WTC11 (cell line): Measurements from ENCODE around the gene AMPD3. TPM values are rescaled to one million over a fixed set of nuclear protein-coding genes. Genes with fewer than 3 reads are reported as not detected.

Experiments
- ATAC-seq: fragments of 200-7000 bp; cut with Tn5 transposase; 2 replicates; pipeline ENCODE4 v1.10.0; 2021; ENCODE audit warnings: mild to moderate bottlenecking, moderate library complexity
- CTCF ChIA-PET: fragments of 300-600 bp; sonication (Branson Sonifier 250); formaldehyde crosslinking; loops from one replicate; lab custom pipeline; 2021; ENCODE audit warnings: antibody characterized with exemption; lab: Charles Lee
- POLR2A ChIA-PET: fragments of 350-600 bp; sonication (Branson Sonifier 250); formaldehyde crosslinking; loops from one replicate; lab custom pipeline; 2021; ENCODE audit warnings: antibody characterized with exemption; lab: Charles Lee
- DNase-seq: peaks from one replicate; pipeline ENCODE4 v3.0.0; 2021; ENCODE audit warnings: low spot score
- H3K27ac Mint-ChIP-seq: 2 replicates; pipeline ENCODE4 v1.8.0; 2021; ENCODE audit warnings: mixed read lengths
- H3K27me3 Mint-ChIP-seq: 2 replicates; pipeline ENCODE4 v1.8.0; 2021; ENCODE audit warnings: low read depth, mild to moderate bottlenecking, moderate library complexity, mixed read lengths
- H3K36me3 Mint-ChIP-seq: 2 replicates; pipeline ENCODE4 v1.8.0; 2021; ENCODE audit warnings: mixed read lengths
- H3K4me1 Mint-ChIP-seq: 2 replicates; pipeline ENCODE4 v1.8.0; 2022; ENCODE audit warnings: mixed read lengths
- H3K4me3 Mint-ChIP-seq: 2 replicates; pipeline ENCODE4 v1.8.0; 2021; ENCODE audit warnings: mild to moderate bottlenecking, moderate library complexity, mixed read lengths
- H3K9me3 Mint-ChIP-seq: 2 replicates; pipeline ENCODE4 v1.8.0; 2021; ENCODE audit warnings: mixed read lengths
- ATF3 ChIP-seq: sonication (generic); formaldehyde crosslinking; conservative IDR thresholded peaks from 2 replicates; pipeline ENCODE4 v1.8.1; 2022; ENCODE audit warnings: mild to moderate bottlenecking, missing genetic modification reagents
- ATF6 ChIP-seq: sonication (generic); formaldehyde crosslinking; IDR thresholded peaks from 2 replicates; pipeline ENCODE4 v1.8.1; 2023; ENCODE audit warnings: mild to moderate bottlenecking, missing genetic modification reagents
- CREB1 ChIP-seq: sonication (generic); formaldehyde crosslinking; IDR thresholded peaks from 2 replicates; pipeline ENCODE4 v1.8.0; 2023; ENCODE audit warnings: mild to moderate bottlenecking, missing genetic modification reagents
- ETV6 ChIP-seq: sonication (generic); formaldehyde crosslinking; IDR thresholded peaks from 2 replicates; pipeline ENCODE4 v1.8.1; 2022; ENCODE audit warnings: mild to moderate bottlenecking, missing genetic modification reagents
- FOXK1 ChIP-seq: sonication (generic); formaldehyde crosslinking; IDR thresholded peaks from 2 replicates; pipeline ENCODE4 v1.8.0; 2022; ENCODE audit warnings: mild to moderate bottlenecking, moderate library complexity, missing genetic modification reagents
- JAZF1 ChIP-seq: fragments of 250-450 bp; sonication (Bioruptor Pico); IDR thresholded peaks from 2 replicates; pipeline ENCODE4 v1.9.0; 2021; ENCODE audit warnings: moderate library complexity, mild to moderate bottlenecking, inconsistent platforms
- MLX ChIP-seq: sonication (generic); formaldehyde crosslinking; IDR thresholded peaks from 2 replicates; pipeline ENCODE4 v1.8.1; 2023; ENCODE audit warnings: mild to moderate bottlenecking, missing genetic modification reagents, moderate library complexity
- NR1H2 ChIP-seq: sonication (generic); formaldehyde crosslinking; IDR thresholded peaks from 2 replicates; pipeline ENCODE4 v1.9.0; 2021; ENCODE audit warnings: mild to moderate bottlenecking, moderate library complexity, missing genetic modification reagents
- NR2C2 ChIP-seq: sonication (generic); formaldehyde crosslinking; IDR thresholded peaks from 2 replicates; pipeline ENCODE4 v1.8.0; 2022; ENCODE audit warnings: mild to moderate bottlenecking, missing genetic modification reagents
- NR3C1 ChIP-seq: sonication (generic); formaldehyde crosslinking; conservative IDR thresholded peaks from 2 replicates; pipeline ENCODE4 v1.8.1; 2023; ENCODE audit warnings: low read depth, mild to moderate bottlenecking, missing genetic modification reagents
- PRRX2 ChIP-seq: fragments of 250-450 bp; sonication (Bioruptor Pico); IDR thresholded peaks from 2 replicates; pipeline ENCODE4 v1.8.0; 2021; ENCODE audit warnings: mild to moderate bottlenecking
- RELA ChIP-seq: sonication (generic); formaldehyde crosslinking; IDR thresholded peaks from 2 replicates; pipeline ENCODE4 v1.8.1; 2022; ENCODE audit warnings: missing genetic modification reagents, mild to moderate bottlenecking, borderline replicate concordance
- RORB ChIP-seq: fragments of 250-450 bp; sonication (Bioruptor Pico); IDR thresholded peaks from 2 replicates; pipeline ENCODE4 v1.9.0; 2021; ENCODE audit warnings: mild to moderate bottlenecking
- STAT6 ChIP-seq: sonication (generic); formaldehyde crosslinking; conservative IDR thresholded peaks from 2 replicates; pipeline ENCODE4 v1.8.1; 2023; ENCODE audit warnings: mild to moderate bottlenecking, low read depth, missing genetic modification reagents, moderate library complexity
- TEAD4 ChIP-seq: sonication (generic); formaldehyde crosslinking; IDR thresholded peaks from 2 replicates; pipeline ENCODE4 v1.8.0; 2022; ENCODE audit warnings: mild to moderate bottlenecking, missing genetic modification reagents
- TP53 ChIP-seq: sonication (generic); formaldehyde crosslinking; IDR thresholded peaks from 2 replicates; pipeline ENCODE4 v1.8.1; 2023; ENCODE audit warnings: mild to moderate bottlenecking, missing genetic modification reagents
- ZNF219 ChIP-seq: sonication (generic); formaldehyde crosslinking; IDR thresholded peaks from 2 replicates; pipeline ENCODE4 v1.8.0; 2023; ENCODE audit warnings: missing genetic modification reagents, mild to moderate bottlenecking, borderline replicate concordance
- ZNF425 ChIP-seq: fragments of 250-450 bp; sonication (Bioruptor Pico); conservative IDR thresholded peaks from 2 replicates; pipeline ENCODE4 v1.9.0; 2021; ENCODE audit warnings: mild to moderate bottlenecking
- ZNF671 ChIP-seq: fragments of 250-450 bp; sonication (Bioruptor Pico); IDR thresholded peaks from 2 replicates; pipeline ENCODE4 v1.8.0; 2021; ENCODE audit warnings: mild to moderate bottlenecking
- ZSCAN18 ChIP-seq: fragments of 250-450 bp; sonication (Bioruptor Pico); IDR thresholded peaks from 2 replicates; pipeline ENCODE4 v2.1.2; 2022; ENCODE audit warnings: mild to moderate bottlenecking, moderate library complexity
- total RNA-seq: library from RNA; stranded (reverse); gene quantifications from 3 replicates; pipeline ENCODE4 v1.2.3, GENCODE V29; 2021

Gene AMPD3
- total RNA-seq, 1 experiment from 2014 or later, result 6.4 TPM

- no peak for TF ChIP-seq STAT6 (CRISPR knock-in tag)
- no peak for TF ChIP-seq FOXK1
- no peak for TF ChIP-seq ETV6
- TF ChIP-seq RORB, result no peak
- no peak for TF ChIP-seq ATF3 (CRISPR knock-in tag)
- no peak for TF ChIP-seq TEAD4 (CRISPR knock-in tag)
- no peak for TF ChIP-seq ZNF219 (CRISPR knock-in tag)
- TF ChIP-seq, all 79 proteins: peak for 0
Measured at GRCh38 chr11:10529279-10529678, 74.2 kb downstream of the AMPD3 start (continued).

GRCh38 chr11:10532526-10532925 is 77.5 kb downstream of the AMPD3 start:
- H3K4me3 Mint-ChIP-seq, result no peak overlapping the region

GRCh38 chr11:10533323-10533722 is 78.3 kb downstream of the AMPD3 start:
- ATAC-seq, result no peak
- Mint-ChIP-seq H3K36me3 (peaks cover 7% of the 10 kb centered on the region; the same call in 1 of the 2 replicates), H3K4me3 (no peak overlapping the region), H3K27ac (no peak overlapping the region), H3K9me3 (no peaks in the 10 kb centered on the region), H3K27me3 (no peaks in the 10 kb centered on the region), H3K4me1 (no peaks in the 10 kb centered on the region)
- CTCF ChIA-PET, result no interaction called here
- DNase-seq, result no peak
- POLR2A ChIA-PET, result no interaction called here
- no peak for TF ChIP-seq NR2C2 (CRISPR knock-in tag)
- TF ChIP-seq TP53 (CRISPR knock-in tag), result no peak
- no peak for TF ChIP-seq PRRX2 (CRISPR knock-in tag)
- no peak for TF ChIP-seq JAZF1 (CRISPR knock-in tag)
- TF ChIP-seq ZSCAN18 (CRISPR knock-in tag), result no peak
- TF ChIP-seq NR1H2 (CRISPR knock-in tag), result no peak
- TF ChIP-seq ATF6 (CRISPR knock-in tag), result no peak
- no peak for TF ChIP-seq FOXK1
- TF ChIP-seq TEAD4 (CRISPR knock-in tag), result no peak
- no peak for TF ChIP-seq MLX (CRISPR knock-in tag)
- no peak for TF ChIP-seq RORB
- TF ChIP-seq ZNF425 (CRISPR knock-in tag), result no peak

More at GRCh38 chr11:10532526-10532925, 77.5 kb downstream of the AMPD3 start:
- DNase-seq, result no peak
- Mint-ChIP-seq H3K9me3 (no peaks in the 10 kb centered on the region), H3K4me1 (no peaks in the 10 kb centered on the region), H3K36me3 (peaks cover 7% of the 10 kb centered on the region; the same call in 1 of the 2 replicates), H3K27ac (no peak overlapping the region)
- CTCF ChIA-PET, result interaction anchor here (1.7 kb wide), 1 partner anchor 8 kb away, joined by 4 read pairs; the partner anchor contains the start of gene RNF141
- no peak for TF ChIP-seq ZNF671
- no peak for TF ChIP-seq RELA (CRISPR knock-in tag)
- no peak for TF ChIP-seq STAT6 (CRISPR knock-in tag)
- no peak for TF ChIP-seq NR3C1 (CRISPR knock-in tag)
- no peak for TF ChIP-seq CREB1 (CRISPR knock-in tag)
- TF ChIP-seq, all 79 proteins: peak for 0
- ATAC-seq, result no peak
- H3K27me3 Mint-ChIP-seq, result no peaks in the 10 kb centered on the region
- POLR2A ChIA-PET, result interaction anchor here (0.7 kb wide), 1 partner anchor 58 kb away, joined by 4 read pairs; no protein-coding TSS in a partner anchor
